H9 (cell line): ENCODE data around the gene HES6. TPM values are rescaled to one million over a fixed set of nuclear protein-coding genes. Genes with fewer than 3 reads are reported as not detected.

Experiments
- DNase-seq: peaks from one replicate; pipeline ENCODE4 v3.0.0-alpha.2; 2017
- H2AFZ ChIP-seq: one replicate; pipeline ENCODE4 v1.6.1; 2013; ENCODE audit warnings: mild to moderate bottlenecking, low read length, control low read depth, moderate library complexity
- H2AK5ac ChIP-seq: 2 replicates; pipeline ENCODE4 v1.6.1; 2013; ENCODE audit warnings: low read length, control low read depth, mixed read lengths; ENCODE audit not compliant: insufficient read length
- H2BK120ac ChIP-seq: one replicate; pipeline ENCODE4 v1.6.1; 2013; ENCODE audit warnings: low read depth, mild to moderate bottlenecking, low read length, control low read depth, inconsistent platforms; ENCODE audit not compliant: poor library complexity, severe bottlenecking
- H2BK12ac ChIP-seq: 2 replicates; pipeline ENCODE4 v1.6.1; 2013; ENCODE audit warnings: low read length, control low read depth, mixed read lengths, low read depth; ENCODE audit not compliant: insufficient read length
- H2BK15ac ChIP-seq: 2 replicates; pipeline ENCODE4 v1.6.1; 2013; ENCODE audit warnings: low read depth, low read length, control low read depth
- H2BK20ac ChIP-seq: one replicate; pipeline ENCODE4 v1.6.1; 2013; ENCODE audit warnings: low read depth, mild to moderate bottlenecking, low read length, control low read depth, inconsistent platforms; ENCODE audit not compliant: poor library complexity, severe bottlenecking
- H2BK5ac ChIP-seq: 2 replicates; pipeline ENCODE4 v1.6.1; 2013; ENCODE audit warnings: low read length, control low read depth, mixed read lengths; ENCODE audit not compliant: insufficient read length
- H3K14ac ChIP-seq: 2 replicates; pipeline ENCODE4 v1.6.1; 2013; ENCODE audit warnings: low read length, control low read depth; ENCODE audit not compliant: insufficient read depth
- H3K18ac ChIP-seq: 2 replicates; pipeline ENCODE4 v1.6.1; 2013; ENCODE audit warnings: low read depth, mild to moderate bottlenecking, mixed read lengths, low read length, control low read depth; ENCODE audit not compliant: insufficient read length
- H3K23ac ChIP-seq: 2 replicates; pipeline ENCODE4 v1.6.1; 2013; ENCODE audit warnings: low read length, control low read depth, mixed read lengths, low read depth; ENCODE audit not compliant: insufficient read length
- H3K23me2 ChIP-seq: 2 replicates; pipeline ENCODE4 v1.6.1; 2013; ENCODE audit warnings: low read depth, mild to moderate bottlenecking, mixed read lengths, low read length, control low read depth; ENCODE audit not compliant: insufficient read length, poor library complexity, severe bottlenecking
- H3K27ac ChIP-seq: 2 replicates; pipeline ENCODE4 v1.5.1; 2013; ENCODE audit warnings: low read length, control low read depth, mixed read lengths, low read depth; ENCODE audit not compliant: insufficient read length
- H3K27me3 ChIP-seq: 2 replicates; pipeline ENCODE4 v1.6.1; 2013; ENCODE audit warnings: low read length, control low read depth, inconsistent platforms; ENCODE audit not compliant: insufficient read depth
- H3K4ac ChIP-seq: 2 replicates; pipeline ENCODE4 v1.6.1; 2013; ENCODE audit warnings: low read depth, mild to moderate bottlenecking, control low read depth, inconsistent platforms, low read length, moderate library complexity
- H3K4me1 ChIP-seq: 2 replicates; pipeline ENCODE4 v1.6.1; 2013; ENCODE audit warnings: low read length, control low read depth, inconsistent platforms; ENCODE audit not compliant: insufficient read depth
- H3K4me2 ChIP-seq: 2 replicates; pipeline ENCODE4 v1.6.1; 2013; ENCODE audit warnings: low read length, control low read depth, mixed read lengths; ENCODE audit not compliant: insufficient read length, insufficient read depth
- H3K56ac ChIP-seq: 2 replicates; pipeline ENCODE4 v1.6.1; 2013; ENCODE audit warnings: low read depth, mild to moderate bottlenecking, mixed read lengths, low read length, control low read depth; ENCODE audit not compliant: insufficient read length
- H3K79me1 ChIP-seq: 2 replicates; pipeline ENCODE4 v1.6.1; 2013; ENCODE audit warnings: low read depth, mild to moderate bottlenecking, moderate library complexity, low read length, control low read depth, inconsistent platforms; ENCODE audit not compliant: insufficient read depth, poor library complexity, severe bottlenecking
- H3K79me2 ChIP-seq: 2 replicates; pipeline ENCODE4 v1.6.1; 2013; ENCODE audit warnings: low read length, control low read depth, inconsistent platforms; ENCODE audit not compliant: insufficient read depth
- H3K9ac ChIP-seq: 2 replicates; pipeline ENCODE4 v1.6.1; 2013; ENCODE audit warnings: low read length, control low read depth, mixed read lengths; ENCODE audit not compliant: insufficient read length; ENCODE audit errors: extremely low read depth
- H3K9me3 ChIP-seq: one replicate; pipeline ENCODE4 v1.6.1; 2013; ENCODE audit warnings: low read depth, low read length, inconsistent platforms; ENCODE audit not compliant: control insufficient read depth
- H3T11ph ChIP-seq: one replicate; pipeline ENCODE4 v1.6.1; 2013; ENCODE audit warnings: mild to moderate bottlenecking, low read length, control low read depth, inconsistent platforms
- H4K20me1 ChIP-seq: one replicate; pipeline ENCODE4 v1.6.1; 2013; ENCODE audit not compliant: control insufficient read depth, insufficient read length, insufficient read depth
- H4K5ac ChIP-seq: 2 replicates; pipeline ENCODE4 v1.6.1; 2013; ENCODE audit warnings: low read depth, mild to moderate bottlenecking, mixed read lengths, low read length, control low read depth; ENCODE audit not compliant: insufficient read length
- H4K8ac ChIP-seq: replicated peaks from 2 replicates; pipeline ENCODE4 v1.6.1; 2013; ENCODE audit warnings: low read length, control low read depth, mixed read lengths, low read depth; ENCODE audit not compliant: insufficient read length
- H4K91ac ChIP-seq: 2 replicates; pipeline ENCODE4 v1.6.1; 2013; ENCODE audit warnings: low read depth, mild to moderate bottlenecking, moderate library complexity, mixed read lengths, low read length, control low read depth; ENCODE audit not compliant: insufficient read length
- H3K27ac Mint-ChIP-seq, 3 experiments: 2 replicates in 2 of 3; 3 replicates in 1 of 3; pipeline ENCODE4 v1.8.0; 2020 to 2021; ENCODE audit warnings: mixed read lengths in 3 of 3, mild to moderate bottlenecking in 1 of 3, moderate library complexity in 1 of 3
- H3K27me3 Mint-ChIP-seq: 2 replicates; pipeline ENCODE4 v1.8.0; 2021; ENCODE audit warnings: low read depth, mild to moderate bottlenecking, moderate library complexity, mixed read lengths
- H3K36me3 Mint-ChIP-seq, 3 experiments: 2 replicates in 2 of 3; 3 replicates in 1 of 3; pipeline ENCODE4 v1.8.0; 2020 to 2021; ENCODE audit warnings: low read depth in 3 of 3, mixed read lengths in 3 of 3; ENCODE audit not compliant: insufficient read depth in 1 of 3
- H3K4me1 Mint-ChIP-seq, 2 experiments: 2 replicates each; pipeline ENCODE4 v1.8.0; 2020; ENCODE audit warnings: mixed read lengths in 2 of 2
- H3K4me3 Mint-ChIP-seq, 2 experiments: 2 replicates in 1 of 2; 3 replicates in 1 of 2; pipeline ENCODE4 v1.8.0; 2020 to 2021; ENCODE audit warnings: mild to moderate bottlenecking in 2 of 2, mixed read lengths in 2 of 2, moderate library complexity in 1 of 2
- H3K9me3 Mint-ChIP-seq, 2 experiments: 2 replicates in 1 of 2; 3 replicates in 1 of 2; pipeline ENCODE4 v1.8.0; 2020; ENCODE audit warnings: mild to moderate bottlenecking in 2 of 2, mixed read lengths in 2 of 2, moderate library complexity in 1 of 2
- WGBS: extraction: QIAGEN DNeasy Blood & Tissue Kit; methylation state at CpG from one replicate; pipeline ENCODE4 v1.1.7; 2013; ENCODE audit warnings: missing lambda C conversion rate, low lambda C conversion rate, mixed read lengths; ENCODE audit not compliant: insufficient read length; ENCODE audit errors: extremely low coverage; 5-methylcytosine and 5-hydroxymethylcytosine counted together
- total RNA-seq: library from RNA; stranded (reverse); gene quantifications from 2 replicates; pipeline ENCODE4 v1.2.1, GENCODE V29; 2021
- TF ChIP-seq, protein P1 (sequence below): fragments of 200-600 bp; sonication (generic); conservative IDR thresholded peaks from 3 replicates; pipeline ENCODE4 v1.8.0; 2021; ENCODE audit warnings: antibody characterized with exemption, mild to moderate bottlenecking

The HES6 gene
- total RNA-seq, 1 experiment from 2014 or later: 27.1 TPM

DNA sequence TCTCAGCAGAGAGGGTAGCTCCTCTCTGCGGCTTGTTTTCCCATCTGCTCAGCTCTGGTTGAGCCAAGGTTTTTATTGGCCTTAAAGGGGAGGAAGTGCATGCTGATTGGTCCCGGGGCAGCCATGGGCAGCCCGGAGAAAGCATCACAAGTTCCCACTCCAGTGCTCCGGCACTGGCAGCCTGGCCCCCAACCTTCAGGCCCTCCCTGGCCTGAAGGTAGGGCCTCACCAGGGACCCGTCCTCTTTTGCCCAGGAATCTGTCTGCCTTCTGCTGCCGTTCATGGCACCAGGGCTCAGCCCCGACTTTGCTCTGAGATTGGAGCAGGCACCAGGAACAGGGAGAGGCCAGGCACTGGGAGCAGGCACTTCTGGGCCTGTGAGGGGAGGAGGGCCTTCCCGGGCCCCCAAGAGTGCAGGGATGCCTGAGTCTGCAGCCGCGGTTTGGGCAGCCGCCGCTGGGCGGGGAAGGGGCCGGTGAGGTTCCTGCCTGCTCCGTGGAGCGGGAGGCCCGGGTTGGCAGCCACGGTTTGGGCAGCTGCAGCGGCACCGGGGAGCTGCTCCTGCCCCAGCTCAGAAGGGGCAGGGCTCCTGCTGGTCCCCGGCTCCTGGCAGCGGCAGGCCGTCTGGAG is 18.8 kb downstream of the HES6 start:
- H2BK15ac ChIP-seq: no peak overlapping the region
- H4K5ac ChIP-seq: no peak overlapping the region
- no peaks in the 10 kb centered on the region for H3K79me2 ChIP-seq
- no peak overlapping the region for H2BK12ac ChIP-seq
- no peaks in the 10 kb centered on the region; the same call in 1 of the 2 replicates for H3K27me3 Mint-ChIP-seq
- no peaks in the 10 kb centered on the region for H4K20me1 ChIP-seq
- H3K36me3 Mint-ChIP-seq: no peaks in the 10 kb centered on the region; a peak in 1 of 7 replicates
- no peaks in the 10 kb centered on the region for H3K27me3 ChIP-seq
- no peak overlapping the region for H3K23ac ChIP-seq
- no peak overlapping the region for H4K91ac ChIP-seq
- no peaks in the 10 kb centered on the region; a peak in 1 of 5 replicates for H3K9me3 Mint-ChIP-seq
- peak; percentile 62 for DNase-seq
- no peak overlapping the region for H2AFZ ChIP-seq
- H2BK5ac ChIP-seq: no peak overlapping the region
- H3K4ac ChIP-seq: no peak overlapping the region
- H2BK120ac ChIP-seq: no peak overlapping the region
- no peaks in the 10 kb centered on the region for H3K23me2 ChIP-seq
- H3K4me3 Mint-ChIP-seq: no peak overlapping the region
- peaks cover 10 to 11% of the 10 kb centered on the region in 2 experiments for H3K4me1 Mint-ChIP-seq
- H2BK20ac ChIP-seq: no peak overlapping the region
- no peak overlapping the region for H3K27ac Mint-ChIP-seq
- TF ChIP-seq, protein P1, sequence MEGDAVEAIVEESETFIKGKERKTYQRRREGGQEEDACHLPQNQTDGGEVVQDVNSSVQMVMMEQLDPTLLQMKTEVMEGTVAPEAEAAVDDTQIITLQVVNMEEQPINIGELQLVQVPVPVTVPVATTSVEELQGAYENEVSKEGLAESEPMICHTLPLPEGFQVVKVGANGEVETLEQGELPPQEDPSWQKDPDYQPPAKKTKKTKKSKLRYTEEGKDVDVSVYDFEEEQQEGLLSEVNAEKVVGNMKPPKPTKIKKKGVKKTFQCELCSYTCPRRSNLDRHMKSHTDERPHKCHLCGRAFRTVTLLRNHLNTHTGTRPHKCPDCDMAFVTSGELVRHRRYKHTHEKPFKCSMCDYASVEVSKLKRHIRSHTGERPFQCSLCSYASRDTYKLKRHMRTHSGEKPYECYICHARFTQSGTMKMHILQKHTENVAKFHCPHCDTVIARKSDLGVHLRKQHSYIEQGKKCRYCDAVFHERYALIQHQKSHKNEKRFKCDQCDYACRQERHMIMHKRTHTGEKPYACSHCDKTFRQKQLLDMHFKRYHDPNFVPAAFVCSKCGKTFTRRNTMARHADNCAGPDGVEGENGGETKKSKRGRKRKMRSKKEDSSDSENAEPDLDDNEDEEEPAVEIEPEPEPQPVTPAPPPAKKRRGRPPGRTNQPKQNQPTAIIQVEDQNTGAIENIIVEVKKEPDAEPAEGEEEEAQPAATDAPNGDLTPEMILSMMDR: no peak
- no peak overlapping the region for H3K9ac ChIP-seq
- H4K8ac ChIP-seq: no peak overlapping the region
- H3T11ph ChIP-seq: no peak overlapping the region
- no CpG with 5 or more reads among the region's 23 CpGs for WGBS
- no peak overlapping the region for H3K56ac ChIP-seq
- H3K27ac ChIP-seq: no peak overlapping the region
- H3K4me1 ChIP-seq: no peaks in the 10 kb centered on the region; the same call in 1 of the 2 replicates
- no peak overlapping the region for H2AK5ac ChIP-seq
- H3K4me2 ChIP-seq: no peak overlapping the region
- H3K18ac ChIP-seq: no peak overlapping the region
- H3K9me3 ChIP-seq: no peaks in the 10 kb centered on the region
- no peaks in the 10 kb centered on the region for H3K79me1 ChIP-seq
- H3K14ac ChIP-seq: no peak overlapping the region
